ENCODE measurements around the gene TUBD1.

The TUBD1 gene

DNA sequence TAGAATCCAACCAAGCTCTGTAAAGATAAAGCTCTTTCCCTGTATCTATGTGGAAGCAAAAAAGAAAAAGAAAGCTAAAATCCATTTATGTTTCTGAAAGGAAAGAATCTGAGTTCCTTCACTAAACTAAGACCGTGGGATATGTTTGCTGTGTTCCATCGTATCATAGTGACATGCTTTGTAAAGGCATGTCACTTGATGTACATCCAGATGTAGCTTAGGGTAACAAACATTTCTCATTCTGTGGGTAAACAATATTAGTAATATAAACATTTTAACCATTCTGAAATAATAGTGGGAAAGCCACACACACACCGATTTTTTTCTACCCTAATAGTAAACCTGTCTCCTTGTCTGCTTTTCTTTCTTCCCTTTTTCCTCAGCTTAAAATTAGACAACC lies 78.1 kb downstream of the TUBD1 start:
- no peak overlapping the region for H3K27ac Mint-ChIP-seq
- H3K36me3 Mint-ChIP-seq (ENCODE audit: low read depth), result peaks cover 24% of the 10 kb centered on the region
- H3K4me3 Mint-ChIP-seq, result no peak overlapping the region
- no peaks in the 10 kb centered on the region for H3K9me3 Mint-ChIP-seq
- H3K4me1 Mint-ChIP-seq, result no peaks in the 10 kb centered on the region
- TF ChIP-seq, protein P1, sequence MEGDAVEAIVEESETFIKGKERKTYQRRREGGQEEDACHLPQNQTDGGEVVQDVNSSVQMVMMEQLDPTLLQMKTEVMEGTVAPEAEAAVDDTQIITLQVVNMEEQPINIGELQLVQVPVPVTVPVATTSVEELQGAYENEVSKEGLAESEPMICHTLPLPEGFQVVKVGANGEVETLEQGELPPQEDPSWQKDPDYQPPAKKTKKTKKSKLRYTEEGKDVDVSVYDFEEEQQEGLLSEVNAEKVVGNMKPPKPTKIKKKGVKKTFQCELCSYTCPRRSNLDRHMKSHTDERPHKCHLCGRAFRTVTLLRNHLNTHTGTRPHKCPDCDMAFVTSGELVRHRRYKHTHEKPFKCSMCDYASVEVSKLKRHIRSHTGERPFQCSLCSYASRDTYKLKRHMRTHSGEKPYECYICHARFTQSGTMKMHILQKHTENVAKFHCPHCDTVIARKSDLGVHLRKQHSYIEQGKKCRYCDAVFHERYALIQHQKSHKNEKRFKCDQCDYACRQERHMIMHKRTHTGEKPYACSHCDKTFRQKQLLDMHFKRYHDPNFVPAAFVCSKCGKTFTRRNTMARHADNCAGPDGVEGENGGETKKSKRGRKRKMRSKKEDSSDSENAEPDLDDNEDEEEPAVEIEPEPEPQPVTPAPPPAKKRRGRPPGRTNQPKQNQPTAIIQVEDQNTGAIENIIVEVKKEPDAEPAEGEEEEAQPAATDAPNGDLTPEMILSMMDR (IDR thresholded peaks at IDR 0.05; ENCODE audit: unreplicated experiment in 3 of 3), result no peak
- no peaks in the 10 kb centered on the region for H3K27me3 Mint-ChIP-seq (ENCODE audit: low read depth)

DNA sequence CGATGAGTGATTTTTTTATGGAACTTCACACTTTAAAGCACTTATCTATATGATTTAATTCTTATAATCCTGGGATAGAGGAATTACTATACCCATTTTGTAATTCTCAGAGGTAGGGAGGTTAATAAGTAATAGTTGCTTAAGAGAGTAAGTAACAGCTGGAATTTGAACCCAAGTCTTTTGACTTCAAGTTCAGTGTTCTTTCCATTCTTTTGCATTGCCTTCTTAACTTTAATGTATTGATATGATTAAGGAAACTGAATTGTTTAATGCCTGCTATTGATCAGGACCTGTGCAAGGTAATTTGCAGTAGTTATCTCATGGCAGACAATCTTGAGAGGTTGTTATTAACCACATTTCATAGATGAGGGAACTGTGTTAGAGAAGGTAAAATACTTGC lies 78.5 kb downstream of the TUBD1 start:
- Mint-ChIP-seq H3K4me3 (no peak overlapping the region), H3K36me3 (ENCODE audit: low read depth) (peaks cover 24% of the 10 kb centered on the region), H3K27me3 (ENCODE audit: low read depth) (no peaks in the 10 kb centered on the region), H3K27ac (no peak overlapping the region), H3K4me1 (no peaks in the 10 kb centered on the region), H3K9me3 (no peaks in the 10 kb centered on the region)
- TF ChIP-seq, protein P1 (IDR thresholded peaks at IDR 0.05; ENCODE audit: unreplicated experiment in 3 of 3), result no peak

DNA sequence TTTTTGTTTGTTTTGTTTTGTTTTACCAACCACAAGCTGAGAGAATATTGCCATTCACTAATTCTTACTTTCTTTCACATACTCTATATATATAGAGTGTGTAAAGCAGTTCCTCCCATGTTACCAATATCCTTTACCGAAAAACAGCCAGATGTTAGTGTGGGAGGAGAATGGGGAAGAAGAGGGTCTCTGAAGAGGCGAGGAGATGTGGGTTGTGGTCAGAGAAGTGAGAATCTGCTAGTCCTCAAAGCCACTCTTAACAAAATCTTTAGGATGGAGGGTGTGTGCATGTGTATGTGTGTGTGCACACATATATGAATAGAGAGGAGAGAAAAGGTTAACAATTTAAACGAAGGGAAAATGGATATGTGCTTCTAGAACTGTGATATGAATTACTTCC lies 80.6 kb downstream of the TUBD1 start:
- Mint-ChIP-seq H3K4me1 (no peaks in the 10 kb centered on the region), H3K9me3 (no peaks in the 10 kb centered on the region), H3K4me3 (no peak overlapping the region), H3K36me3 (ENCODE audit: low read depth) (peaks cover 30% of the 10 kb centered on the region), H3K27me3 (ENCODE audit: low read depth) (no peaks in the 10 kb centered on the region), H3K27ac (no peak overlapping the region)
- TF ChIP-seq, protein P1 (IDR thresholded peaks at IDR 0.05; ENCODE audit: unreplicated experiment in 3 of 3), result no peak

DNA sequence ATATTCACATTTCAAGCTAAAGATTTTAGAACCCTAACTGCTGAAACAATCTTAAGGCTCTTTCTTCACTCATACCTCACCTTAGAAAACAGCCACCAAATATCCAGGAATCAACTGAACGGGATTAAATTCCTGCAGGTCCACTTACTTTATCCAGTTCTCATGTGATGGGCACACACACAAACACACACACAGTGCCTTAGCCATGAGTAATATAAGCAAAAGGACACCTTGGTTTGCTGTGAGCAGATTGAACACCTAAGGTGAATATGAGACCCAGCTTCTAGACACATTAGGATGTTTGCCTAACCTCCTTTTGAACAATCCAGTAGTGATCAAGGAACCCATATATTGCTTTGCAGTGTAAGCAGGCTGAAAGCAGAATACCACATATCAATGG lies 81.5 kb downstream of the TUBD1 start:
- H3K4me3 Mint-ChIP-seq, result no peak overlapping the region
- H3K36me3 Mint-ChIP-seq (ENCODE audit: low read depth), result peaks cover 30% of the 10 kb centered on the region
- TF ChIP-seq, protein P1 (IDR thresholded peaks at IDR 0.05; ENCODE audit: unreplicated experiment in 3 of 3), result no peak
- no peak overlapping the region for H3K27ac Mint-ChIP-seq
- no peaks in the 10 kb centered on the region for H3K4me1 Mint-ChIP-seq
- no peaks in the 10 kb centered on the region for H3K9me3 Mint-ChIP-seq
- H3K27me3 Mint-ChIP-seq (ENCODE audit: low read depth), result no peaks in the 10 kb centered on the region

DNA sequence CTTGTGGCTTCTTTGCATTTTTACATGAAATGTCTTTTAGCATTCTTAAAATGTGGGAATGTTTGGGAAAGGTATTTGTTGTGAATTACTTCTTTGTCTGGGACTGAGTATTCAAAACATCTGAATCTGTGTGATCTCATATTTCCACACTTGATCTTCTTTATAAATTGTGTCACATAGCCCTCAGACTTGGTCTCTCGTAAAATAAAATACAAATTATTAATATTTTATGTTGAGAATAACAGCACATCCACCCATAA lies 81.9 kb downstream of the TUBD1 start:
- TF ChIP-seq, protein P1 (IDR thresholded peaks at IDR 0.05; ENCODE audit: unreplicated experiment in 3 of 3), result no peak
- Mint-ChIP-seq H3K27ac (no peak overlapping the region), H3K27me3 (ENCODE audit: low read depth) (no peaks in the 10 kb centered on the region)

More for the DNA sequence above, 81.9 kb downstream of the TUBD1 start:
- H3K36me3 Mint-ChIP-seq (ENCODE audit: low read depth), result peaks cover 28% of the 10 kb centered on the region
- no peaks in the 10 kb centered on the region for H3K9me3 Mint-ChIP-seq
- no peaks in the 10 kb centered on the region for H3K4me1 Mint-ChIP-seq
- H3K4me3 Mint-ChIP-seq, result no peak overlapping the region
